Hepatocyte (in vitro differentiated cells): ENCODE measurements around the gene CABCOCO1. TPM values are rescaled to one million over a fixed set of nuclear protein-coding genes. Genes with fewer than 3 reads are reported as not detected.
A peak's percentile ranks its signal among the peaks of the same experiment; 100 is the strongest.

Experiments used
- DNase-seq: peaks from one replicate; pipeline ENCODE4 v3.0.0-alpha.2; 2016; ENCODE audit warnings: low spot score
- H2AFZ ChIP-seq: fragments of 200-600 bp; sonication (generic); 2 replicates; pipeline ENCODE4 v1.6.0; 2016; ENCODE audit warnings: antibody characterized with exemption, mild to moderate bottlenecking
- H3K27ac ChIP-seq: fragments of 200-600 bp; sonication (generic); 2 replicates; pipeline ENCODE4 v1.5.1; 2016; ENCODE audit warnings: mild to moderate bottlenecking
- H3K27me3 ChIP-seq: fragments of 200-600 bp; sonication (generic); 2 replicates; pipeline ENCODE4 v1.6.1; 2016
- H3K36me3 ChIP-seq: fragments of 200-600 bp; sonication (generic); replicated peaks from 2 replicates; pipeline ENCODE4 v1.5.1; 2016; ENCODE audit warnings: low read depth; ENCODE audit not compliant: insufficient read depth
- H3K4me1 ChIP-seq: fragments of 200-600 bp; sonication (generic); 2 replicates; pipeline ENCODE4 v1.5.1; 2016; ENCODE audit warnings: mild to moderate bottlenecking, moderate library complexity; ENCODE audit not compliant: insufficient read depth
- H3K4me2 ChIP-seq: fragments of 200-600 bp; sonication (generic); 2 replicates; pipeline ENCODE4 v1.6.0; 2016
- H3K4me3 ChIP-seq: fragments of 200-600 bp; sonication (generic); 2 replicates; pipeline ENCODE4 v1.5.1; 2016; ENCODE audit warnings: mild to moderate bottlenecking
- H3K79me2 ChIP-seq: fragments of 200-600 bp; sonication (generic); 2 replicates; pipeline ENCODE4 v1.6.0; 2017; ENCODE audit warnings: mild to moderate bottlenecking
- H3K9me2 ChIP-seq: fragments of 200-600 bp; sonication (generic); replicated peaks from 2 replicates; pipeline ENCODE4 v1.6.0; 2017; ENCODE audit warnings: mild to moderate bottlenecking; ENCODE audit not compliant: insufficient read depth
- H3K9me3 ChIP-seq: fragments of 200-600 bp; sonication (generic); 2 replicates; pipeline ENCODE4 v1.5.1; 2016; ENCODE audit warnings: low read depth, mild to moderate bottlenecking
- H4K20me1 ChIP-seq: fragments of 200-600 bp; sonication (generic); 2 replicates; pipeline ENCODE4 v1.6.0; 2016; ENCODE audit warnings: mild to moderate bottlenecking; ENCODE audit not compliant: insufficient read depth, poor library complexity, severe bottlenecking
- EZH2 ChIP-seq: fragments of 200-600 bp; sonication (generic); IDR thresholded peaks from 2 replicates; pipeline ENCODE4 v1.6.1; 2016; ENCODE audit warnings: antibody characterized with exemption, mild to moderate bottlenecking, borderline replicate concordance
- EZH2phosphoT487 ChIP-seq: fragments of 200-600 bp; sonication (generic); IDR thresholded peaks from one replicate; pipeline ENCODE4 v1.6.1; 2018; ENCODE audit warnings: antibody characterized with exemption, mild to moderate bottlenecking, low read depth, moderate library complexity; ENCODE audit not compliant: unreplicated experiment, severe bottlenecking
- WGBS: methylation state at CpG from one replicate; pipeline ENCODE4 v1.1.6; 2016; ENCODE audit warnings: low lambda C conversion rate; ENCODE audit errors: missing lambda C conversion rate; 5-methylcytosine and 5-hydroxymethylcytosine counted together
- polyA plus RNA-seq: library from polyadenylated mRNA; unstranded; fragments of >200 nt; fragmentation: Nextera tagmentation; extraction: Ambion mirVana; gene quantifications from 2 replicates; pipeline ENCODE4 v1.2.1, GENCODE V29; 2016
- total RNA-seq: library from RNA; depleted of rRNA; stranded (reverse); fragments of >200 nt; gene quantifications from 2 replicates; pipeline ENCODE4 v1.2.3, GENCODE V29; 2014
- TF ChIP-seq, protein P1 (sequence below): fragments of 200-600 bp; sonication (generic); IDR thresholded peaks from 2 replicates; pipeline ENCODE4 v1.5.1; 2016; ENCODE audit warnings: antibody characterized with exemption, mild to moderate bottlenecking; ENCODE audit not compliant: poor library complexity

Gene CABCOCO1
- total and polyA plus RNA-seq, 2 experiments from 2014 or later: 1.4 to 1.6 TPM

GRCh38 chr10:61698968-61699655 is 36.4 kb downstream of the CABCOCO1 start:
- Histone ChIP-seq H3K36me3 (no peaks in the 10 kb centered on the region), H3K4me2 (no peak overlapping the region), H3K27me3 (no peaks in the 10 kb centered on the region), H3K27ac (no peak overlapping the region), H3K79me2 (no peaks in the 10 kb centered on the region), H3K9me2 (no peaks in the 10 kb centered on the region), H2AFZ (no peak overlapping the region), H4K20me1 (no peaks in the 10 kb centered on the region), H3K9me3 (no peaks in the 10 kb centered on the region), H3K4me3 (no peak overlapping the region), H3K4me1 (peaks cover 5% of the 10 kb centered on the region)
- 83% methylated on average over 4 of the region's 4 CpGs for WGBS
- TF ChIP-seq, protein P1, sequence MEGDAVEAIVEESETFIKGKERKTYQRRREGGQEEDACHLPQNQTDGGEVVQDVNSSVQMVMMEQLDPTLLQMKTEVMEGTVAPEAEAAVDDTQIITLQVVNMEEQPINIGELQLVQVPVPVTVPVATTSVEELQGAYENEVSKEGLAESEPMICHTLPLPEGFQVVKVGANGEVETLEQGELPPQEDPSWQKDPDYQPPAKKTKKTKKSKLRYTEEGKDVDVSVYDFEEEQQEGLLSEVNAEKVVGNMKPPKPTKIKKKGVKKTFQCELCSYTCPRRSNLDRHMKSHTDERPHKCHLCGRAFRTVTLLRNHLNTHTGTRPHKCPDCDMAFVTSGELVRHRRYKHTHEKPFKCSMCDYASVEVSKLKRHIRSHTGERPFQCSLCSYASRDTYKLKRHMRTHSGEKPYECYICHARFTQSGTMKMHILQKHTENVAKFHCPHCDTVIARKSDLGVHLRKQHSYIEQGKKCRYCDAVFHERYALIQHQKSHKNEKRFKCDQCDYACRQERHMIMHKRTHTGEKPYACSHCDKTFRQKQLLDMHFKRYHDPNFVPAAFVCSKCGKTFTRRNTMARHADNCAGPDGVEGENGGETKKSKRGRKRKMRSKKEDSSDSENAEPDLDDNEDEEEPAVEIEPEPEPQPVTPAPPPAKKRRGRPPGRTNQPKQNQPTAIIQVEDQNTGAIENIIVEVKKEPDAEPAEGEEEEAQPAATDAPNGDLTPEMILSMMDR: no peak
- no peak for TF ChIP-seq EZH2
- TF ChIP-seq EZH2phosphoT487: no peak
- no peak for DNase-seq

DNA sequence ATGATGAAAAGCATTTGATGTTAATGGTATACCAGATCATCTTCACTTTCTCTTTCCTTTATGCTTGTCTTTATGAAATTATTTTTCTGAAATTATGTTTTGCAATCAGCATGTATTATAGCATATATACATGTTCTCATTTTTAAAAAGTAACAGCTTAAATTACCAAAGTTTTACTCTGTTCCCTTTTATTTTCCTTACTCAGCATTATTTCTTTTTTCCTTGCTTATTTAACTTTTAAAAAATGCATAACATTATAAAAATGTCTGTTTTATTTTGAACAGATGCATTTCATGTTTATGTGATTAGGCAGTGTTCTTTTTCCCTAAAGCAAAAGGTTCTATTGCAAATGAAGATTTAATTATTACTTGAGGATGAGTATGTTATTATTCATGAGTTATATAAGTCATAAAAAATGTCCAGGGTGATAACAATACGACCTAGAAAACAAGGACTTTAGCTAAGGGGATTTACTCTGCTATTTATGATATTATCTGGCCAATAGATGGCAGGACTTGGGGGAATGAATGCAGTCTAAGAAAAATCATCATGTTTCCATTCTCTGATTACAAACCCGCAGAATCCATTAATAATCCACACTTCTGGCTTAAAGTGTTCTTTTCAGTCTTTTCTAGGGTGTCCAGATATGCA is 38.5 kb downstream of the CABCOCO1 start:
- no peak for DNase-seq
- Histone ChIP-seq H4K20me1 (no peaks in the 10 kb centered on the region), H3K79me2 (no peaks in the 10 kb centered on the region), H3K4me1 (peaks cover 5% of the 10 kb centered on the region), H3K36me3 (no peaks in the 10 kb centered on the region), H3K4me2 (no peak overlapping the region), H3K4me3 (no peak overlapping the region), H3K27ac (no peak overlapping the region), H3K27me3 (no peaks in the 10 kb centered on the region), H2AFZ (peak overlapping the region; percentile 23), H3K9me2 (no peaks in the 10 kb centered on the region), H3K9me3 (no peaks in the 10 kb centered on the region)
- TF ChIP-seq, protein P1: no peak
- TF ChIP-seq EZH2 (no peak), EZH2phosphoT487 (no peak)
- 58% methylated on average over 2 of the region's 2 CpGs for WGBS

- Histone ChIP-seq H3K9me3 (no peaks in the 10 kb centered on the region), H4K20me1 (no peaks in the 10 kb centered on the region), H3K79me2 (no peaks in the 10 kb centered on the region), H3K27me3 (no peaks in the 10 kb centered on the region), H3K4me1 (peaks cover 5% of the 10 kb centered on the region), H2AFZ (peak overlapping the region; percentile 23), H3K27ac (no peak overlapping the region), H3K9me2 (no peaks in the 10 kb centered on the region), H3K4me3 (no peak overlapping the region), H3K4me2 (no peak overlapping the region), H3K36me3 (no peaks in the 10 kb centered on the region)
- TF ChIP-seq EZH2phosphoT487: no peak
- TF ChIP-seq, protein P1: no peak
- TF ChIP-seq EZH2: no peak
- no peak for DNase-seq
- 61% methylated on average over 2 of the region's 2 CpGs for WGBS
Observed at GRCh38 chr10:61701706-61702105, 39.0 kb downstream of the CABCOCO1 start.
